Body of pancreas (tissue), 4 donors: ENCODE data around the gene SUSD3. TPM values are rescaled to one million over a fixed set of nuclear protein-coding genes. Genes with fewer than 3 reads are reported as not detected.

Experiments
- ATAC-seq: fragments of 150-250 bp; one replicate; pipeline ENCODE4 v1.9.1; 2016
- DNase-seq, 4 donors: peaks; one replicate each; pipeline ENCODE4 v3.0.0-alpha.2; 2019
- H3K27ac ChIP-seq, 4 donors: fragments of 200-600 bp; sonication (generic); 1 replicate in 3 of 4; 2 replicates in 1 of 4; pipeline versions ENCODE4 v1.5.1 to v1.6.1; 2016 to 2019; ENCODE audit warnings: mild to moderate bottlenecking in 1 of 4, mixed read lengths in 1 of 4, moderate library complexity in 1 of 4
- H3K27me3 ChIP-seq, 2 donors: fragments of 200-600 bp; sonication (generic); one replicate each; pipeline ENCODE4 v1.6.0; 2016; ENCODE audit warnings: mild to moderate bottlenecking in 1 of 2
- H3K36me3 ChIP-seq, 2 donors: fragments of 200-600 bp; sonication (generic); replicated peaks in 1 of 2; 2 replicates each; pipeline ENCODE4 v1.5.1; 2016; ENCODE audit warnings: low read depth in 2 of 2; ENCODE audit not compliant: insufficient read depth in 1 of 2
- H3K4me1 ChIP-seq: fragments of 200-600 bp; sonication (generic); one replicate; pipeline ENCODE4 v1.6.0; 2016
- H3K4me3 ChIP-seq, 2 donors: fragments of 200-600 bp; sonication (generic); 1 replicate in 1 of 2; 2 replicates in 1 of 2; pipeline ENCODE4 v1.5.1; 2016 to 2019
- H3K9me3 ChIP-seq, 3 donors: fragments of 200-600 bp; sonication (generic); 1 replicate in 2 of 3; 2 replicates in 1 of 3; pipeline ENCODE4 v1.5.1; 2016
- CTCF ChIP-seq, 7 experiments: fragments of 450-650 bp in 4 of 7; fragments of 200-600 bp in 3 of 7; sonication (generic) in 3 of 7; IDR thresholded peaks; one replicate each; pipeline ENCODE4 v1.5.1; 2016 to 2019; ENCODE audit warnings: antibody characterized with exemption in 7 of 7
- POLR2A ChIP-seq, 3 donors: fragments of 450-650 bp; IDR thresholded peaks; one replicate each; pipeline ENCODE4 v1.6.1; 2016; ENCODE audit warnings: antibody characterized with exemption in 3 of 3, mild to moderate bottlenecking in 2 of 3
- WGBS, 2 donors: methylation state at CpG; one replicate each; pipeline ENCODE4 v1.1.5; 2017; 5-methylcytosine and 5-hydroxymethylcytosine counted together
- intact Hi-C: fragments of 100-400 bp; cut with DNase I; formaldehyde crosslinking; loops from one replicate; pipeline ENCODE4 v1.15.1; 2023
- total RNA-seq, 2 donors: library from RNA; depleted of rRNA; stranded (reverse); fragments of >200 nt; gene quantifications; one replicate each; pipeline ENCODE4 v1.1.0, GENCODE V29; 2016

Gene SUSD3
- total RNA-seq, 2 donors from 2014 or later: 3.6 TPM; not detected in 1

- TF ChIP-seq CTCF (IDR thresholded peaks at IDR 0.05) (no peak), POLR2A (IDR thresholded peaks at IDR 0.05) (no peak)
- H3K36me3 ChIP-seq: no peaks in the 10 kb centered on the region
- no peaks in the 10 kb centered on the region for H3K4me1 ChIP-seq
- no peak overlapping the region for H3K4me3 ChIP-seq
- no peaks in the 10 kb centered on the region for H3K9me3 ChIP-seq
- H3K27me3 ChIP-seq: no peaks in the 10 kb centered on the region
- no peak for ATAC-seq
- intact Hi-C loops: no loop called here
- WGBS, 2 donors: 72 to 80% methylated on average over 4 to 11 of the region's 11 CpGs
- DNase-seq: no peak
- no peak overlapping the region for H3K27ac ChIP-seq
These were observed 38.4 kb upstream of the SUSD3 start for GRCh38 chr9:93020151-93020550.

- H3K4me1 ChIP-seq: no peaks in the 10 kb centered on the region
- TF ChIP-seq CTCF (IDR thresholded peaks at IDR 0.05): no peak
- TF ChIP-seq POLR2A (IDR thresholded peaks at IDR 0.05): no peak
- ATAC-seq (no peak), DNase-seq (no peak)
- no peaks in the 10 kb centered on the region for H3K27me3 ChIP-seq
- no peak overlapping the region for H3K4me3 ChIP-seq
- H3K36me3 ChIP-seq: no peaks in the 10 kb centered on the region
- WGBS, 2 donors: 76% methylated on average over 24 to 27 of the region's 27 CpGs
- H3K27ac ChIP-seq: no peak overlapping the region
- intact Hi-C loops: no loop called here
- H3K9me3 ChIP-seq: no peaks in the 10 kb centered on the region
These were observed 37.5 kb upstream of the SUSD3 start for GRCh38 chr9:93020771-93021670.

- no peaks in the 10 kb centered on the region for H3K27me3 ChIP-seq
- DNase-seq (no peak), ATAC-seq (no peak)
- TF ChIP-seq POLR2A (IDR thresholded peaks at IDR 0.05) (no peak), CTCF (IDR thresholded peaks at IDR 0.05) (no peak)
- no peak overlapping the region for H3K4me3 ChIP-seq
- H3K4me1 ChIP-seq: no peaks in the 10 kb centered on the region
- 83 to 87% methylated on average over 3 to 8 of the region's 9 CpGs for WGBS, 2 donors
- H3K9me3 ChIP-seq: no peaks in the 10 kb centered on the region
- H3K36me3 ChIP-seq: no peaks in the 10 kb centered on the region
- intact Hi-C loops: no loop called here
- no peak overlapping the region for H3K27ac ChIP-seq
These were observed 36.4 kb upstream of the SUSD3 start for GRCh38 chr9:93022066-93022465.

- no peaks in the 10 kb centered on the region for H3K9me3 ChIP-seq
- no peak overlapping the region for H3K4me3 ChIP-seq
- intact Hi-C loops: no loop called here
- no peak for TF ChIP-seq POLR2A (IDR thresholded peaks at IDR 0.05)
- TF ChIP-seq CTCF (IDR thresholded peaks at IDR 0.05): no peak
- no peak for DNase-seq
- no peak overlapping the region for H3K27ac ChIP-seq
- whole genome bisulfite sequencing, 2 donors: 80 to 83% methylated on average over 10 to 23 of the region's 23 CpGs
- no peaks in the 10 kb centered on the region for H3K36me3 ChIP-seq
- ATAC-seq: no peak
- no peaks in the 10 kb centered on the region for H3K4me1 ChIP-seq
- H3K27me3 ChIP-seq: no peaks in the 10 kb centered on the region
These were observed 35.6 kb upstream of the SUSD3 start for GRCh38 chr9:93022721-93023520.
